ENCODE results near the gene SNX8.
A peak's percentile ranks its signal among the peaks of the same experiment; 100 is the strongest.
"Not testable (repeated sequence)": the region's sequence is repeated elsewhere in the genome, so short reads cannot be mapped to it uniquely, and the experiment has no call there.

Gene SNX8

DNA sequence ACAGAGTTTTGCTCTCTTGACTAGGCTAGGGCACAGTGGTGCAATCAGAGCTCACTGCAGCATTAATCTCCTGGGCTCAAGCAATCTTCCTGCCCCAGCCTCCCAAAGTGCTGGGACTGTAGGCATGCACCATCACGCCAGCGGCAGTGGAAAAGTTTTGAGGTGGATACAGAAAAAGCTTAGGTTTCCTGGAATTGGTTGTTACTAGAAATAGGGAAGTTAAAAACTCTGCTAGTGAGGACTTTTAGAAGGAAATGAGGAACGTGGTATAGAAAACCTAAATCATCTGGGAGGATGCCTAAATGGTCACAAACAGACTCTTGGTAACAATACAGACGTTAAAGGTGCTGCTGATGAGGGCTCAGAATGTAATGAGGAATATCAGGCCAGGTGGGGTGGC lies 10.9 kb upstream of the SNX8 start:
- peak; percentile 41 to 42 for DNase-seq

DNA sequence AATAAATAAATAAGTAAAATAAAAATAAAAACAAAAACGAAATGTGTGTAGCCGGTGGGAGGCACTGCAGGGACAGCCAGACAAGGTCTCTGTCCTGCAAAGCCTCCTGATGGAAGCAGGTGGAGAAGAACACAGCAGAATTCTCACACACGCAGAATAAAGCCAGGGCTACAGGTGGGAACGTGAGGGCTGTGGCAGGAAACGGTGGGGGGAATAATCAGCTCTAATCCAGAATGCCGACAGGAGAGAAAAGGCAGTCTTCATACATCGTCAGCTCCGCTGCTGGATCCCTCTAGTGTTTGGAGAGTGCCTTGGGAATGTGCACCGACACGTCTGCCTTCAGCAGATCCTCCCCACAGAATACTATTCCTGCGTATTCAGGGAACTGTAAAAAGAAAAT lies 6.8 kb upstream of the SNX8 start:
- no peak for DNase-seq

DNA sequence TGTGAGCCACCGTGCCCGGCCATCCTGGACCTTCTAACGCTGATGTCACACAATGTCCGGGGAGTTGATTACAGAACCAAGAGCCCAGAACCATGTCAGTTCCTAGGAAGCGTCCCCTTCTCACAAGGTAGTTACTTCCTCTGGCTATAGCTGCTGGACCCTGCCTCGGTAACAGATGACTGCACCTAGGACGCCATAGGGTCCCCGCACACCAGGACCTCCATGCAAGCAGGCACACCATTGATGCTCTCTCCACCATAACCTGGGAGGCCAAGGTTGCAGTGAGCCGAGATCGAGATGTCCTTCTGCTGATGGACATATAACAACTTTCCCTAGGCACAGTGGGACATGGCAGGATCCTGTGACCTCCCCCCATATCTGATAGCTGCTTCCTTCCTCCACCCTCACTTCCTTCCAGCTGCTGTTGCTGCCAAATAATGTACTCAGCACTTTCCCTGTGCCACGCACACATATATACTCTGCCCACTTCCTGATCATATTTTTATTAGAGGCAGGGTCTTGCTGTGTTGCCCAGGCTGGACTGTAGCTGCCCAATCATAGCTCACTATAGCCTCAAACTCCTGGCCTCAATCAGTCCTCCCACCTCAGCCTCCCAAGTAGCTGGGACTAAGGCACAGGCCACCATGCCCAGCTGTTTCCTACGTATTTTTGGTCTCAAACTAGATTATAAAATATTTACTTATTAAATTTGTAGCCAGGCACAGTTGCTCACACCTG lies 3.5 kb upstream of the SNX8 start:
- no peak for DNase-seq

DNA sequence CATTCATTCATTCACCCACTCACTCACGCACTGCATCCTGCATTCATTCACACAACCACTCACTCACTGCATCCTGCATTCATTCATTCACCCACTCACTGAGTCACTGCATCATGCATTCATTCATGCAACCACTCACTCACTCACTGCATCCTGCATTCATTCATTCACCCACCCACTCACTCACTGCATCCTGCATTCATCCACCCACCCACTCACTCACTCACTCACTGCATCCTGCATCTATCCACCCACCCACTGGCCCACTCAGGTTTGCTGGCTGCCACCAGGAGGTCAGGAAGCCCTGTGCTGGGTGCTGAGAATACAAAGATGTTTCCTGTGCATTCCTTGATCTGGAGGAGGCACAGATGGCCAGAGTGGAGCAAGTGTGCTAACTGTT lies 2.3 kb upstream of the SNX8 start:
- DNase-seq, result no peak

DNA sequence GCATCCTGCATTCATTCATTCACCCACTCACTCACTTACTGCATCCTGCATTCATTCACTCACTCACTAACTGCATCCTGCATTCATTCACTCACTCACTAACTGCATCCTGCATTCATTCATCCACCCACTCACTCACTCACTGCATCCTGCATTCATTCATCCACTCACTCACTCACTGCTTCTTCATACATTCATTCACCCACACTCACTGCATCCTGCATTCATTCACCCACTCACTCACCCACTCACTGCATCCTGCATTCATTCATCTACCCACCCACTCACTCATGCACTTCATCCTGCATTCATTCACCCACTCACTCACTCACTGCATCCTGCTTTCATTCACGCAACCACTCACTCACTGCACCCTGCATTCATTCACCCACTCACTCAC lies 1.5 kb upstream of the SNX8 start:
- DNase-seq, result no peak

DNA sequence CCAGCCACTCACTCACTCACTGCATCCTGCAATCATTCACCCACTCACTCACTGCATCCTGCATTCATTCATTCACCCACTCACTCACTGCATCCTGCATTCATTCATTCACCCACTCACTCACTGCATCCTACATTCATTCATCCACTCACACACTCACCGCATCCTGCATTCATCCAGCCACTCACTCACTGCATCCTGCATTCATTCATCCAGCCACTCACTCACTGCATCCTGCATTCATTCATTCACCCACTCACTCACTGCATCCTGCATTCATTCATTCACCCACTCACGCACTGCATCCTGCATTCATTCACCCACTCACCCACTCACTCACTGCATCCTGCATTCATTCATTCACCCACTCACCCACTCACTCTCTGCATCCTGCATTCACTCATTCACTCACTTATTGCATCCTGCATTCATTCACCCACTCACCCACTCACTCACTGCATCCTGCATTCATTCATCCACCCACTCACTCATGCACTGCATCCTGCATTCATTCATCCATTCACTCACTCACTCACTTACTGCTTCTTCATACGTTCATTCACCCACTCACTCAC lies 802 bp upstream of the SNX8 start:
- DNase-seq, result not testable (repeated sequence)

DNA sequence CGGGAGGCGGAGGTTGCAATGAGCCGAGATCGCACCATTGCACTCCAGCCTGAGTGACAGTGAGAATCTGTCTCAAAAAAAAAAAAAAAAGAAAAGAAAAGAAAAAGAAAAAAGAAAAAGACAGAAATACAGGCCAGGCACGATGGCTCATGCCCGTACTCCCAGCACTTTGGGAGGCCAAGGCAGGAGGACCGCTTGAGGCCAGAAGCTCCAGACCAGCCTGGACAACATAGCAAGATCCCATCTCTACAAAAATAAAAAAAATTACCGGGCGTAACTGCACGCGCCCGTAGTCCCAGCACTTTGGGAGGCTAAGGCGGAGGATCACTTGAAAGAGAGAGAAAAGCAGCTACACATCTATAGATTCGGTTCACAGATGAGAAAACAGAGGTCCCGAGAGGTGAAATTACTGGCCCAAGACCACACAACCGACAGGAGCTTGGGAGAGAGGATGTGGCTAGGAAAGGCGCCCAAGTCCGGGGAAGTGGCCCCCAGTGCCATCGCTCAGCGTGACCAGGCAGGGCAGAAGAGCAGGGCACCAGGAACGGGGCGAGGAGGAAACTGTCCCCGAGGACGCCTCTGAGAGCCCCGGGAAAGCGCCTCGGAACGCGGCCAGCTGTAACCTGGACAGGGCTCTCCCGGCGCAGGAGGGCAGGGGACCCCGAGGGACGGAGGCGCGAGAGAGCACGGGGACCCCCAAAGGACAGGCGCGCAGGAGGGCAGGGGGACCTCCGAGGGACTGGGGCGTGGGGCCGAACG lies 612 bp downstream of the SNX8 start:
- DNase-seq, result no peak

DNA sequence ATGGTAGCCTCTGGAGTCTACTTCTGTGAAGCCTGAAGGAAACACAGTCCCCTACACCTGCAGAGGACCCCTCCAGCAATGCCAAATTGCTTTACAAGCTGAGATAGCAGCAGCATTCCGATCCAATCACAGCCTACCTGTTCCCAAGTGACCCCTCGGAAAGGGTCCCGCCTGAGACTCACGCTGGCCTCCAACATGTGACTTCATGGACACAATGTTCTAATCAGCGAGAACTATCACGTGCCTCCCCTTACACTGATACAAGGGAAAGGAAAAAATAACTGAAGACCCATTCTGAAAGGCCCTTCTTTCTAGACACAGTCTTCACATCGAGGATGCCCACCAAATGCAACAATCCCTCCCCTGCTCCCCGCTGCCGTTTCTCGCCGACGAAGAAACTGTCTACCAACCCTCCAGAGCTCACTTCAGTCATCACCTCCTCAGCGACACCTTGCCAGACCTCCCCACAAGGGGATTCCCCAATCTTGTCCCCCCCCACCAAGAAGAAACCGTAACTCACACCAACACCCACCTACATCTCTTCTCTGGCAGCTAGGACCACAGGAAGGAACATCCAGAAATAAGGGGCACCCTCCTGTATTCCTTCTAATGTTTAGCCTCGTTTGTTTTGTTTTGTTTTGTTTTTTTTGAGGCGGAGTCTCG lies 1.8 kb downstream of the SNX8 start:
- no peak for DNase-seq

DNA sequence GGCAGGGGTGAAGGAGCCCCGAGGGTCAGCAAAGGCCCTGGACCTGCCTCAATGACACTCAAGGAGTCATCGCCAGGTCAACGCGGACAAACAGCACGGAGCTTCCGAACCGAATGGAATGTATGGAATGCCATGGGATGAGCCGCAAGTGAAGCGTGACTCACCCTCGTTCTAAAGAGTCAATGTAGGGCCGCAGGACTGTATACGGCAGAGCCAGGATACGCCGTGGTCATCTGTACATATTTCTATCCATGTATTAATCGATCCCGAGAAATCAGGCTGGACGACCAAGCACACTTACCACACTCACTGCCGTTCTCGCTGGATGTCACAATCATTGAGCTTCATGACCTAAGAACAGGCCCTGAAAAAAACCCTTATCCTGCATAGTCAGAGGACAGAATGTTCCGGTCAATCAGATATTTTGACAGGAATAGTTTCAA lies 4.3 kb downstream of the SNX8 start:
- DNase-seq, result no peak

DNA sequence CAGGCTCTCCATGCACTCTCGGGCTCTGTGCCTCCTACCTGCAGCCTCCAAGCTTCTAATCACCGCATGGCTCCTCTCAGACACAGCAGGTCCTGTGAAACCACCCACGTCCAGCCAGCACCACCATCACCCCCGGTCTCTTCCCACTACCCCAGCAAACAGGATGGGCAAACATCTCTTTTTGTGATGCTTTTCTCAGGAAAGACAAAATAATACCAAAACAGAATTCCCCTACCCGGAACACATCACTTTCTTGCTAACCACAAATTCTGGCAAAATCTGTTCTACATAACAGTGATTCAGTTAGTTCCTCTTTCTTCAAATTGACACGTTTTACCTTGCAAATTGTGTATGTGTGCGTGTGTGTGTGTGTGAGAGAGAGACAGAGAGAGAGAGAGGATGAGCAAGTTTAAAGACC lies 6.5 kb downstream of the SNX8 start:
- DNase-seq, result peak; percentile 15 to 27

DNA sequence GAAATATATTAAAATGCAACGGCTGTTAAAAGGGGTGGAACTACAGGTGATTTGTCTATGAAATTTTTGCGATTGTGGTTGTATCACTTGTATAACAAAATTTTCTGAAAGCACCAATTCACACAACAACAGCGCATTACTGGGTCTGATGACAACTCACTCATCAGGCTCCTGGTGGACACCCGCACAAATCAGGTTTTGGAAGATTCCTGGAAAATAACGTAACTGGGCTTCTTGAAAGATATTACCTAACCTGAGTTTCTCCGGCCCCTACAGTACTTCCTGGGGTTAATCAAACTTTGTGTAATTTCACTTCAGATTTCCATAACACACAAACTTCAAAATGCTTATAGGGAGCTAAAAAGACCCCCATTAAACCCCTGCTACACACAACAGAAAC lies 7.6 kb downstream of the SNX8 start:
- DNase-seq, result no peak

DNA sequence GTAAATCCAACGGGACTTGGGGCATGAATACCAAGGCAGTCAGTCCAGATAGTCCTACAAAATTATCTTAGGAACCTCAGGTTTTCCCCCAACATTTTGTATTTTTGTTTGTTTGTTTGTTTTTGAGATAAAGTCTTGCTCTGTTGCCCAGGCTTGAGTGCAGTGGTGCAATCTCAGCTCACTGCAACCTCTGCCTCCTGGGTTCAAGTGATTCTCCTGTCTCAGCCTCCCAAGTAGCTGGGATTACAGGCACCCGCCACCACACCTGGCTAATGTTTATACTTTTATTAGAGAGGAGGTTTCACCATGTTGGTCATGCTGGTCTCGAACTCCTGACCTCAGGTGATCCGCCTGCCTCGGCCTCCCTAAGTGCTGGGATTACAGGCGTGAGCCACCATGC lies 9.0 kb downstream of the SNX8 start:
- not testable (repeated sequence) for DNase-seq

DNA sequence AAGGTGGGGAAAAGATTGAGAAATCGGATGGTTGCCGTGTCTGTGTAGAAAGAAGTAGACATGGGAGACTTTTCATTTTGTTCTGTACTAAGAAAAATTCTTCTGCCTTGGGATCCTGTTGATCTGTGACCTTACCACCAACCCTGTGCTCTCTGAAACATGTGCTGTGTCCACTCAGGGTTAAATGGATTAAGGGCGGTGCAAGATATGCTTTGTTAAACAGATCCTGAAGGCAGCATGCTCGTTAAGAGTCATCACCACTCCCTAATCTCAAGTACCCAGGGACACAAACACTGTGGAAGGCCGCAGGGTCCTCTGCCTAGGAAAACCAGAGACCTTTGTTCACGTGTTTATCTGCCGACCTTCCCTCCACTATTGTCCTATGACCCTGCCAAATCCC lies 10.7 kb downstream of the SNX8 start:
- DNase-seq, result not testable (repeated sequence)

DNA sequence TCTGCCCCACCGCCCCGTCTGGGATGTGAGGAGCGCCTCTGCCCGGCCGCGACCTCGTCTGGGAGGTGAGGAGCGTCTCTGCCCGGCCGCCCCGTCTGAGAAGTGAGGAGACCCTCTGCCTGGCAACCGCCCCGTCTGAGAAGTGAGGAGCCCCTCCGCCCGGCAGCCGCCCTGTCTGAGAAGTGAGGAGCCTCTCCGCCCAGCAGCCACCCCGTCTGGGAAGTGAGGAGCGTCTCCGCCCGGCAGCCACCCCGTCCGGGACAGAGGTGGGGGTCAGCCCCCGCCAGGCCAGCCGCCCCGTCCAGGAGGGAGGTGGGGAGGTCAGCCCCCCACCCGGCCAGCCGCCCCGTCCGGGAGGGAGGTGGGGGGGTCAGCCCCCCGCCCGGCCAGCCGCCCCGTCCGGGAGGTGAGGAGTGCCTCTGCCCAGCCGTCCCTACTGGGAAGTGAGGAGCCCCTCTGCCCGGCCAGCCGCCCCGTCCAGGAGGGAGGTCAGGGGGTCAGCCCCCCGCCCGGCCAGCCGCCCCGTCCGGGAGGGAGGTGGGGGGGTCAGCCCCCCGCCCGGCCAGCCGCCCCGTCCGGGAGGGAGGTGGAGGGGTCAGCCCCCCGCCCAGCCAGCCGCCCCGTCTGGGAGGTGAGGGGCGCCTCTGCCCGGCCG lies 11.4 kb downstream of the SNX8 start:
- DNase-seq, result not testable (repeated sequence)

DNA sequence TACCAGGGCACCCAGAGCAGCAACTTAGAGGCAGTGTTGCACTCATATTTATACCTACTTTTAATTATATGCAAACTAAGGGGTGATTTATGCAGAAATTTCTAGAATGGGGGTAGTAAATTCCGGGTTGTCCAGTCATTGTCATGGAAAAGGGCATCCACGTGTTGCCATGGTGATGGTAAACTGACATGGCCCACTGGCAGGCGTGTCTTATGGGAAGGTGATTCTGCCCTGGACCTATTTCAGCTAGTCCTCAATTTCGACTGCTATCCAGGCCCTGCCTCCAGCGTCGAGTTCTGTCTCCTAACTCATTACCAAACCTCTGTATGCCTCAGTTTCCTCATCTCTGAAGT lies 12.8 kb downstream of the SNX8 start:
- no peak for DNase-seq

DNA sequence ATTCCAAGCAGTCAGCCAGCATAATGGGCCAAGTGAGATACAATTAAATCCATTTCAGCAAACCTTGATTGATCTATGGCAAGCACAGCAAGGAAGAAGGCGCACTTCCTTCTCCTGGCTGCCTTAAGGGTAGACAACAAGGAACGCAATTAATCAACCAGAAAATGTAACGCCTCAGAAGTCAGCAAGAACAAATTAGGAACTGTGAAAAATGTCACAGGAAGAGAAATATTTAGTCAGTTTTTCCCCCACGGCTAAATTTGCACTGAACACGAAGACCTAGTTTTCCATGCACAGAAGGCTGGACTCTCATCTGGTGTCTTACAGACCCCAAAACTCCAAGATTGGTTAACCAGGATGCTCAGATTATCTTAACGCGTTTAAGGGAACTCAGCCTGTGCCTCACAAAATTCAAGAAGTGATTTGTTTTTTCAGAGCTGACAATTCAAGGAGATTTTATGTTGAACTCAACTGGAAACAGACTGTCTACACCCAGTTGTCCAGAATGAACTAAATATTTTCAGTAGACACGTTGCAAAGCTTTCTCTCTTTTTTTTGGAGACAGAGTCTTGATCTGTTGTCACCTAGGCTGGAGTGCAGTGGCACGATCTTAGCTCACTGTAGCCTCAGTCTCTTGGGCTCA lies 14.2 kb downstream of the SNX8 start:
- no peak for DNase-seq

DNA sequence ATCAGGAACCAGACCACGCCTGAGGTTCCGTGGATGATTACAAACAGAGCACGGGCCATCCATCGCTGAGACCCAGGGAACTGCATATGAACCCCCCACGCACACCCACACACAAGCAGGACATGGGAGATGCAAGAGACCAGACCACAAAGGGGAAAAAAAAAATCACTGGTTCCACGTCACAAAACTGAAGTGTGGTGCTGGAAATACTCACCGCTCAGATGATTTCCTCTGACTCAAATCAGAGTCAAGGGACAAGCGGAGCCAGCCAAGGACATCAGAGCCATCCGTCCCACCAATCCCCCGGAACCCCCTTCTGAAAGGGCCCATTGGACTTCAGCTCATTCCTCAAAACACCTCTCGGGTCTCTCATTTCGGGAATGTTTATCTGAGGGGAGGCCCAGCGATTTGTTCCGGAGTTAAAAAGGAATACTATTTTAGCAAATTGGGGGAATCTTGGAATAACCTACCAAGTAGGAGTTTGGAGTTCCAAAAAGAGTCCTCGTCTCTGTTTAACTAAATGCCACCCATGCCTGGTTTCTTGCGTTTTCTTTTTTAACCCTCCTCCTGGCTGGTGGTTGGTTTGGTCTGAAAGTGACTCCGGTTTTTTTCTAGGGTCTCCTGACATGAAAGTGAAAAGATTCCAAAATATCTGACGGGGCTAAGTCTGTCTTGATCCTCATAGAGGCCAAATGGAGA lies 15.0 kb downstream of the SNX8 start:
- DNase-seq, result no peak

DNA sequence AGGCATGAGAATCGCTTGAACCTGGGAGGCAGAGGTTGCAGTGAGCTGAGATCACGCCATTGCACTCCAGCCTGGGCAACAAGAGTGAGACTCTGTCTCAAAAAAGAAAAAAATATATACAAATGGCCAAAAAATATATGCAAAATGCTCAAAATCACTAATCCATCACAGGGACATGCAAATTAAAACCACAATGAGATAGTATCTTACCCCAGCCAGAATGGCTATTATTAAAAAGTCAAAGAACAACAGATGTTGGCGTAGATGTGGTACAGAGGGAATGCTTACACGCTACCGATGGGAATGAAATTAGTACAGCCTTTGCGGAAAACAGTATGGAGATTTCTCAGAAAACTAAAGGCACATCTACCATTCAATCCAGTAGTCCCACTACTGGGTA lies 17.4 kb downstream of the SNX8 start:
- DNase-seq, result no peak

DNA sequence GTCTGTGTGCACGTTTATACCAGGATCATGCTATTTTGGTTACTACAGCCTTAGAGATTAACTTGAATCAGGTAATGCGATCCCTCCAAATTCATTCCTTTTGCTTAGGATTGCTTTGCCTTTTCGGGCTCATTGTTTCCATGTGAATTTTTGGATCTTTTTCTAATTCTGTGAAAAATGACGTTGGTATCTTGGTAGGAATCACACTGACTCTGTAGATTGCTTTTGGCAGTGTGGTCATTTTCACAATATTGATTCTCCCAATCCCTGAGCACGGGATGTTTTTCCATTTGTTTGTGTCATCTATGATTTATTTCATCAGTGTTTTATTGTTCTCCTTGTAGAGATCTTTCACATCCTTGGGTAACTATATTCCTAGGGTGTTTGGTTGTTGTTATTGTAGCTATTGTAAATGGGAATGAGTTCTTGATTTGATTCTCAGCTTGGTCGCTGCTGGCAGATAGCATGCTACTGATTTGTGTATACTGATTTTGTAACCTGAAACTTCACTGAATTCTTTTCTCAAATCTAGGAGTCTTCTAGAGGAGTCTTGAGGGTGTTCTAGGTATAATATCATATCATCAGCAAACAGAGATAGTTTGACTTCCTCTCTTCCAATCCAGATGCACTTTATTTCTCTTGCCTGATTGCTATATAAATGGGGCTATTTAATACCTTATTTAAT lies 18.2 kb downstream of the SNX8 start:
- no peak for DNase-seq

DNA sequence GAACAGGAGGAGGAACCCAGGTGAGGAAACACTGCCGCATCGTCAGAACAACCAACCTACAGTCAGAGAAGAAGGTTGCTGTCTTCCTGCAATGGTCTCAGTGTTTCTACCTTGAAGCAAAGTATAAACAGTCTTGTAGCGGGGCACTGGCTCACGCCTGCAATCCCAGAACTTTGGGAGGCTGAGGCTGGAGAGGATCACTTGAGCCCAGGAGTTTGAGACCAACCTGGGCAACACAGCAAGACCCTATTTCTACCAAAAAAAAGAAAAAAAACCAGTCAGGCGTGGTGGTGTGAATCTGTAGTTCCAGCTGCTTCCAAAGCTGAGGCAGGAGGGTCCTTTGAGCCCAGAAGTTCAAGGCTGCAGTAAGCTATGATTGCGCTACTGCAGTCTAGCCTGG lies 23.4 kb downstream of the SNX8 start:
- DNase-seq, result no peak

DNA sequence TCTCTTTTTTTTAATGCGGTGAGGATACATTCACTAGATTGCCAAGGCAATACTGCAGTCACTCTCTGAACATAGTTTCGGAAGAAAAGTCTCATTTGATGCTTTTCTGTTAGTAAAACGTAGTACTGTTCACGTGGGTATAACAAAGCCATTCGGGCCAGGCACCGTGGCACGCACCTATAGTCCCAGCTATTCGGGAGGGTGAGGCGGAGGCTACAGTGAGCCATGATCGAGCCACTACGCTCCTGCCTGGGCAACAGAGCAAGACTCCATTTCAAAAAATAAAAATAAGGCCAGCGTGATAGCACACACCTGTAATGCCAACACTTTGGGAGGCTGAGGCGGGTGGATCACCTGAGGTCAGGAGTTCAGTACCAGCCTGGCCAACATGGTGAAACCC lies 24.6 kb downstream of the SNX8 start:
- DNase-seq, result no peak

All from Kasumi-1 (cell line).